ENCODE results near the gene KCNH6.

KCNH6 gene

GRCh38 chr17:63514477-63514876 lies 8.7 kb upstream of the KCNH6 start:
- no peak for DNase-seq

DNA sequence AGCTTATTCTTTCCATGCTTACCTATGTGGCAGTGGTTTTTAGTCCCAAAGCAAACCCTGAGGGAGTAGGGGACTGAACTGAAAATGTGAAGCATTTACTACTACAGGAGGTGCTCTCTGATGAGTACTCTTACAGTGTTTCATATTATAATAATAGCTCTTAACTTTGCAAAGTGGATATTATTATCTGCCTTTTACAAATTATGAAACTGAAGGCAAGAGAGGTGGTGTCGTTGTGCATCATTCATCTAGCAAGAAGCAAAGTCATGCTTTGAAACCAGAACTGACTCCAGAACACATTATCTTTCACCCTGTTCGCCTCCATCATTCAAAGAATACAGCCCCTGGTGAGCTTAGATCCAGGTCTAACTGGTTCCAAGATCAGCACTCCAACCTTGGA lies 8.2 kb upstream of the KCNH6 start:
- no peak for DNase-seq

DNA sequence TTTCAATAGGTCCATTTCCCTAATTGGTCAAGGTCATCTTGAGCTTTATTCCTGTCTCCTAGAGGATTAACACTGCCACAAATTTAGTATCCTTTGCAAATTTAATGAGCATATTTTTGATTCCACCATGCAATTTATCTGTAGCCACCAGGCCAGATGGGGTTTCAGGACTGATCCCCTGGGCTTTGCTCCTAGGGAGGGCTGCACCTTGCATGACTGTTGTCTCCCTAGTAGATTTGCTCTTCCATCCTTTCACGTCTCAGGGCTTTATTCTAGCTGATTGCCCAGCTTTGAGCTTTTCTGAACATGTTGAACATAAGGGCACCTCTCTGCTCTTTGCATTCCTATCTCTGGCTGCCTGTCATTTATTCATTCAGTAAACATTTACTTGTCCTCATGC lies 7.7 kb upstream of the KCNH6 start:
- DNase-seq = no peak

GRCh38 chr17:63516910-63517824 lies 6.0 kb upstream of the KCNH6 start:
- peak; percentile 27 for DNase-seq

DNA sequence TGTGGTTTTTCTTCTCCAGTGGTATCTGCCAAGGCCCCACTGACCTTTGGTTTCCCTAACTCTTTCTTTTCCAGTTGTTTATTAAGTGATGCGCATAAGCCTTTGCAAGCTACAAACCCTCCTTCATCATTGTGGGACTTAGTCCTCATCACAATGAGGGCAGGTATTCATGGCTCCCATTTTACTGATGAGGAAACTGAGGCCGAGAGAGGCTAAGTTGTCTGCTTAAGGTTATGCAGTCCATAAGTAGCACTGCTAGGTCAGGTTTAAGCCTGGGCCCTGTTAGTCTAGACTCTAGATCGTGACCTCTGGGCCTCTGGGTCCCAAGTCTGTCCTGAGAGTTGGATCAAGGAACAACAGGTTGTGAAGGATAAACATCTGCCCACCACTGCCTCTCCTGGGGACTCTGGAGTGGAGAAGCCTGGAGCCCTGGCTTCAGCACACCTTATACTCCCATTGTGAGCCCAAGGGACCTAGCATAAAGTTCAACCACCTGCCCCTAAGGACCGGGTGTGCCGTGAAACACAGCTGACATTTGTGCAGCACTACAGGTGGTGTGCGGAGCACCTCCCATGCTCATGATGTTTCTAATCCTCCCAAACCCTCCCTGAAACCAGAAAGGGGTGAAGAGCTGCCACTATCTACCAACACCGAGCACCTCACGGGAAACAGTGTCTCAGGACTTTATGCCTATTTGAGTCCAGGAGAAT lies 5.2 kb upstream of the KCNH6 start:
- DNase-seq = no peak

DNA sequence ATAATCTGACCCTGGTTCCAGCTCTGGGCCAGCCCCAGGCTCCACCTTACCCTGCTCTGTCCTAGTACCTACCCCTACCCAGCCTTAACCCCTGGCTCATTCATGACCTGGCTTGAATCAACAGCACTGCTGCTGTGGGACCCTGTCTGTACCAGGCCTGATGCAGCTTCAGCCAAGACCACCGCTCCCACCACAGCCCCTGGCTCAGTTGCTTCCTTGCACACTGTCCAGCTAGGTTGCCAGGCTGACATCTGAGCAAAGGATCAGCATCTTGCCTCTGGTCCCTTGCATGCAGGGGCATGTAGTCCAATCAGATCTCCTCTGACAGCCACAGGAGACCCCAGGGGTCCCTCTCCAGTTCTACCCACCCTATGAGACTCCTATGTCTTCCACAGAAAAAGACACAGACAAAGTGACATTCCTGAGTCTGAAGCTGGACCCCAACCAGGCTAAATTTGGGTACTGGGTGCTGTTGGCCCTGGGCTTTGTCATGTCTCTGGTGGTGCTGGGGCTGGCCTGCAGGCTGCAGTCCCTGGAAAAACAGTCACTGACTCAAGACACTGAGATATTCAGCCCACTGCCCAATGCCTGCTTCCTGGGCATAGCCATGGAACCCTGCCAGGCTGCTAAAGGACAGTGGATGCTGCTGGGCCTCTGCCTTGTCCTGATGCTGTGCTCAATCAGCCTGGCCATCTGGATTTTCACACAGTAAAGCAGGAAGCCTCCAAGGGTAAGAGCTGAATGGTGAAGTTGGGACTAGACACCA lies 3.9 kb upstream of the KCNH6 start:
- no peak for DNase-seq

DNA sequence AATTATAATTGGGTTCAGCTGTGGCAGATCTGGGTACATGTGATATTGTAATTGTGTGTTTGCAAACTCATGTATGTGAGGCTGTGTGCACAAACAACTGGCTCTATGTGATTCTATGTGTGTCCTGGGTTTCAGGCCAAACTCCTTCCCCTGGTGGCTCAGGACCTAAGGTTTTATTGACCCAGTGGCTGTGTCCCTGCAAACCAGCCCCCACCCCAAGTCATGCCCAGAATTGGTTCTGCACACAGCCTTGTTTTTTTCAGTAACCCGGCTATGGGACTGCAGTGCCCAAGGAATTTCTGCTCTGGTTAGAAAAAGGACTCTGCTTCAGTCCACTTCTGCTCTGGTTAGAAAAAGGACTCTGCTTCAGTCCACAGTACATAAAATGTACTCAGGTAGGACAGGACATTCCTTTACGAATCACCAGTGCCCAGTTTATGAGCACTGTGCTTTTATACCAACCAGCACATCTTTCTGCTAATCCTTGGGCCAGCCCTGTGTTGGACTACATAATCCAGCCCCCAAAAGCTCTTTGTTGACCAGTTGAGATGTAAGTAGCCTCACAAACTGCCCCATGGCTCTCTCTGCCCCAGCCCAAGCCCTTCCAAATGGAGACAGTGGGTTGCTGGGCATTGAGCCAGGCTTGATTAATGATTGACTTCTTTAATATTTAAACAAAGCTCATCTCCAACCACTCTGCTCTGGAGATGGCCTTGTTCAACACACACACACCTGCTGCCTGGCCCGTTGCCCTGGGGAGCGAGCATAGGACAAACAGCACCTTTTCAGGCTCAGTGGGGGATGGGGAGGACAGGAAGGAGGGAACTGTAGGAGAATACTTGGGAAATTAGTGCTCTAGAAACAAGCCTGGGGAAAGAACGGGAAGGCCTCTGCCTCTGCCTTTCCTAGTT lies 2.9 kb upstream of the KCNH6 start:
- DNase-seq = no peak

- DNase-seq = no peak
These were observed 893 bp downstream of the KCNH6 start for GRCh38 chr17:63524051-63524450.

GRCh38 chr17:63525190-63525946 lies 2.2 kb downstream of the KCNH6 start:
- DNase-seq = no peak

- no peak for DNase-seq
These were observed 3.7 kb downstream of the KCNH6 start for GRCh38 chr17:63526861-63527260.

DNA sequence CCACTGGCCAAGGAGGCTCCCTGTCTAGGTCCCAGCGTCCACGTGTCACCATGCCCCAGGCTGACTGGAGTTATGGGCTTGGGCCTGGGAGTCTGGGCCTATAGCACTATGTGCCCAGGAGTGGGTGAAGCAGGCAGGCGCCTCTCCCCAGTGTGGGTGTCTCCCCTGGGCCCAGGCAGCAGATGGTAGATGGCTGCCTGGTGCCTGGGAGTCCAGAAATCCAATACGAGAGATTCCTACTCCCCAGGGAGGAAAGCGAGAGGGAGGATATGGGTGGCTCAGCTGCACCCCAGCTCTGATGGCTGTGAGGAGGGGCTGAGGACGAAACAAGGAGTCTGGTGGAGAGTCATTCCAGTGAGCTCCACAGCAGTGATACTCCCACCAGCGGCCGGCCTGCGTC lies 5.0 kb downstream of the KCNH6 start:
- no peak for DNase-seq

GRCh38 chr17:63529711-63530556 lies 6.8 kb downstream of the KCNH6 start:
- no peak for DNase-seq

GRCh38 chr17:63530557-63531021 lies 7.4 kb downstream of the KCNH6 start:
- DNase-seq = no peak

- no peak for DNase-seq
These were observed 8.1 kb downstream of the KCNH6 start for GRCh38 chr17:63531022-63531965.

DNA sequence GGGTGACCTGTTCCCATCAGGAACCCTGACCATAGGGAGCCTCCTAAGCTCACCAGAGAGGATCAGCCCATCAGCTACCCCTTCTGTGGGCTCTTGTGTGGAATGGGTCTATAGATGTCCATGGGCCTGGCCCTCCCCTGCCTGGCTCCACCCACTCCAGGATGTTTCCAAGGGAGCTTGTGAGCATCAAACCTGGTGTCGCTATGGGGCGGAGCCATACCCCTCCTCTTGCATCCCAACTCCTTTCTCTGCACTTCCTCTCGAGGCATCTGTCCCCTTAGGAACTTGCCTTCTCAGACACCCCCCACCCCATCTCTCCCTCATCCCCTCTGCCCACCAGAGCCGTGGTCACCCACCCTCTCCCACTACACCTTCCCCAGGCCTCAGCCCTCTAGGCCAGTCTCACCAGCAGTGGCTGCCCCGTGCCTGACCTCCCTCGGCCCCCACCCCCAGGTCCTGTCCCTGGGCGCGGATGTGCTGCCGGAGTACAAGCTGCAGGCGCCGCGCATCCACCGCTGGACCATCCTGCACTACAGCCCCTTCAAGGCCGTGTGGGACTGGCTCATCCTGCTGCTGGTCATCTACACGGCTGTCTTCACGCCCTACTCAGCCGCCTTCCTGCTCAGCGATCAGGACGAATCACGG lies 10.4 kb downstream of the KCNH6 start:
- DNase-seq = no peak

GRCh38 chr17:63534078-63534570 lies 11.0 kb downstream of the KCNH6 start:
- DNase-seq = no peak

DNA sequence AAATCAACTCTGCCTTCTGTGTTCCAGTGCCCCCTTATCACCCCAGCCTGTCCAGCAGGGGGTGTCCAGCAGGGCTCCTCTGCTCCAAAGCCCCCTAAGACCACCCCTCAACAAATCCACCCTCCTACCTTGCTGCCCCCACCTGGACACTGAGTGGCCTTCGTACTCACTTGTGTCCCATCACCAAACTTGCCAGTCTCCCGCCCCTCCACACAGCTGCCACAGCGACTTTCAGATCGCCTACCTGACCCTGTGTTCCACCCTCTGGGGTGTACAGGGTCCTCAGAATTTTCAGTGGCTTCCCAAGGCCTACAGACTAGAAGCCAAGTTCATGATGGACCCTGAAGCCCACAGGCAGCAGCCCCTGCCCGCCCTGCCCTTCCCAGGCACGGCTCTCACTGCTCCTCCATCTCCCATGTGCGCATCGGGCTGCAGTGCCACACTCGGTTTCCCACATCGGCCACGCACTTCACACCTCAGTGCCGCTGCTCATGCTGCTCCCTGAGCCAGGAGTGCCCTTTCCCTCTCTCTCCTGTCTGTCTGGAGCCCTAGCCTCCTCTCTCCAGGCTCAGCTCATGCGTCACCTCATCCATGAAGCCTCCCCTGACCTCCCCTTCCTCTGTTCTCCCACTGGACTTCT lies 11.8 kb downstream of the KCNH6 start:
- DNase-seq = no peak

- no peak for DNase-seq
These were observed 12.5 kb downstream of the KCNH6 start for GRCh38 chr17:63535640-63536039.

All from activated CD4-positive, alpha-beta T cell treated with anti-CD3 and anti-CD28 coated beads, Interleukin-2, amount 50 U/mL, for 16 hours (primary cell).